ENCODE results near the gene GOLGA6L7. TPM values are rescaled to one million over a fixed set of nuclear protein-coding genes. Genes with fewer than 3 reads are reported as not detected.
"Not testable (repeated sequence)": the region's sequence is repeated elsewhere in the genome, so short reads cannot be mapped to it uniquely, and the experiment has no call there.

GOLGA6L7 gene
- total and polyA plus RNA-seq, 9 donors, result not detected

DNA sequence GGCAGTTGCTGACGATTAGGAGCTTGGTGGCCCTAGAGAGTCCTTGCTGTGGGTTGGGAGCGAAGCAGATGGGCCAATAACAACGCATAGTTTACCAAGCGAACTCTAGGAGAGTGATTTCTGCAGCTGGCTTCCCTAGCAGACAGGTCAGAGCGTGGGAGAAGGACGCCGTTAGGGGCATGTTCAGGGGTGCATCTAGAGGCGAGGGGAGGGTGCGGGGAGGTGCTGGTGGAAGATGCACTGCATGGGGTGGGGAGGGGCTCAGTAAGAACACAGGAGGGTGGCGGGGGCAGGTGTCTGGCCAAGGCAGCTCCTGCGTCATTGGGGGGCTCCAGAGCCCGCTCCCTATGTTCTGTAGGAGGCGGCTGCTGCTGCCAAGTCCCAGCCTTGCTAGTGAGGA, 46.2 kb upstream of the GOLGA6L7 start:
- Histone ChIP-seq H3K27me3 (no peaks in the 10 kb centered on the region), H3K9me3 (no peaks in the 10 kb centered on the region), H3K27ac (no peak overlapping the region), H3K4me1 (ENCODE audit: insufficient read depth) (no peaks in the 10 kb centered on the region), H3K4me3 (no peak overlapping the region), H3K36me3 (no peaks in the 10 kb centered on the region)
- intact Hi-C loops (cut with DNase I), result loop anchor here in 1 of 4 donors (2.0 kb wide), 1 partner anchor 16 kb away; no protein-coding TSS in a partner anchor
- 59 to 77% (median 64%) methylated on average over 13 of the region's 13 CpGs for WGBS, 3 donors
- TF ChIP-seq POLR2A (IDR thresholded peaks at IDR 0.05) (no peak), EP300 (IDR thresholded peaks at IDR 0.05) (no peak), CTCF (IDR thresholded peaks at IDR 0.05) (no peak)
- DNase-seq, result no peak

GRCh38 chr15:28892789-28893610, 44.6 kb upstream of the GOLGA6L7 start:
- no peaks in the 10 kb centered on the region for H3K36me3 ChIP-seq
- H3K27ac ChIP-seq, result no peak overlapping the region
- 43 to 58% (median 45%) methylated on average over 12 of the region's 12 CpGs for WGBS, 3 donors
- H3K4me1 ChIP-seq (ENCODE audit: insufficient read depth), result no peaks in the 10 kb centered on the region
- no peak for DNase-seq
- no peak overlapping the region for H3K4me3 ChIP-seq
- TF ChIP-seq CTCF (IDR thresholded peaks at IDR 0.05), result no peak
- TF ChIP-seq POLR2A (IDR thresholded peaks at IDR 0.05), result no peak
- TF ChIP-seq EP300 (IDR thresholded peaks at IDR 0.05), result no peak
- intact Hi-C loops (cut with DNase I), result no loop called here
- H3K27me3 ChIP-seq, result no peaks in the 10 kb centered on the region
- H3K9me3 ChIP-seq, result no peaks in the 10 kb centered on the region

DNA sequence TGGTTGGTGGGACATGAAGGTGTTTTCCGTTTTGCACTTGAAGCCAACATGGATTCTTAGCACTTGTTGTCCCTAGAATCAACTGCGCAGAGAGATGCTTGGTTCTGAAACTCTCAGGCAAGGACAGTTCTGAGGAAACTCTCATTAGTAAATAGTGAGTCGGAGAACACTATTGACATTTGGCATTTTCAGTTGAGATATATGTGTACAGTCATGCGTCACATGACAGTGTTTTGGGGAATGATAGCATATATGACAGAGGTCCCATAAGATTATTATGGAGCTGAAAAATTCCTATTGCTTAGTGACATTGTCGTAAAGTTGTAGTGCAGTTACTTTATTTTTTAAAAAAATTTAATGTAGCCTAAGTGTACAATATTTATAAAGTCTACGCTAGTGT, 43.1 kb upstream of the GOLGA6L7 start:
- Histone ChIP-seq H3K36me3 (no peaks in the 10 kb centered on the region), H3K4me3 (no peak overlapping the region), H3K27ac (no peak overlapping the region), H3K9me3 (no peaks in the 10 kb centered on the region), H3K27me3 (no peaks in the 10 kb centered on the region), H3K4me1 (ENCODE audit: insufficient read depth) (peaks cover 2% of the 10 kb centered on the region)
- 92 to 96% (median 95%) methylated on average over 6 of the region's 6 CpGs for WGBS, 3 donors
- no peak for DNase-seq
- intact Hi-C loops (cut with DNase I), result no loop called here
- TF ChIP-seq EP300 (IDR thresholded peaks at IDR 0.05) (no peak), CTCF (IDR thresholded peaks at IDR 0.05) (no peak), POLR2A (IDR thresholded peaks at IDR 0.05) (no peak)

DNA sequence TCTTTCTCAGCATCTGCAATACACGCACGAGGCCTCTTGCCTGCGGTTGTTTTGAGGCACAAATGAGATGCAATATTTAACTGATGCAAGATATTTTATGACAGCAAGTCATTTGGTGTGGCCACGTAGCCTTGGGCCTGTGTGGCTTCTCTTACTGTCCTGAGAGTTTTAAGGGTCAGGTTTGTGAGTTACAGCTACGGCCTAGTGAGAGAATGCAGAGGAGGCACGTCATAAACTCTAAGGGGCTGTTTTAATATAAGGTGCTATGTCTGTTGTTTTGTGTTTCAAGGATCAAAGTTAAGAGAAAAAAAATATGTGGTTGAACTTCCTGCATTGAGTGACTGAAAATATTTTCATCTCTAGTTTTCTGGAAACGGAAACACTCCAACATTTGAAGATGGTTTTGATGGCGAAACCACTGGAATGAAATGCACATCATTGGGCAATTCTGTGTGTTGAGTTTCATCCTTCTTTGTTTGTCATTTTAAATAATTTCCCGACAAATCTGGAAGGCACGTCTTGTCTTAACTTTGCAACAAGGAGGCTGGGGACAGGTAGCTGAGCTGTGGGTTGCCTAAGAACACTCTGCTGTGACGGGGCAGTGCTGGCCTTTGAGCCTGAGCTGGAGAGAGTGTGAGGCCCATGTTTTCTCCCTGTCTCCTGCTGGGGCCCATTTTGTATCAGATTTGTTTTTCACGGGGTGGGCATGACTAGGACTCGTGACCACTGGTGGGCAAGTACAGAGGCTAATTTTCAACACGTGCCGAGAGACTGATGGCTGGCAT, 42.5 kb upstream of the GOLGA6L7 start:
- Histone ChIP-seq H3K4me3 (no peak overlapping the region), H3K27me3 (no peaks in the 10 kb centered on the region), H3K9me3 (no peaks in the 10 kb centered on the region), H3K4me1 (ENCODE audit: insufficient read depth) (peaks cover 2% of the 10 kb centered on the region), H3K27ac (no peak overlapping the region), H3K36me3 (no peaks in the 10 kb centered on the region)
- no peak for TF ChIP-seq EP300 (IDR thresholded peaks at IDR 0.05)
- no peak for TF ChIP-seq CTCF (IDR thresholded peaks at IDR 0.05)
- TF ChIP-seq POLR2A (IDR thresholded peaks at IDR 0.05), result no peak
- 86 to 88% (median 88%) methylated on average over 15 of the region's 15 CpGs for WGBS, 3 donors
- intact Hi-C loops (cut with DNase I), result no loop called here
- DNase-seq, result no peak

- H3K4me1 ChIP-seq (ENCODE audit: insufficient read depth); H3K27ac ChIP-seq; DNase-seq; H3K27me3 ChIP-seq; H3K4me3 ChIP-seq; H3K9me3 ChIP-seq; intact Hi-C loops (cut with DNase I); H3K36me3 ChIP-seq: not testable (repeated sequence)
- 85 to 88% (median 85%) methylated on average over 4 of the region's 4 CpGs for WGBS, 3 donors
Observed at GRCh38 chr15:28890291-28890690, 41.8 kb upstream of the GOLGA6L7 start.

- H3K36me3 ChIP-seq; H3K27ac ChIP-seq; H3K4me1 ChIP-seq (ENCODE audit: insufficient read depth); H3K27me3 ChIP-seq; intact Hi-C loops (cut with DNase I); H3K9me3 ChIP-seq; H3K4me3 ChIP-seq; DNase-seq: not testable (repeated sequence)
- WGBS, 3 donors, result 85 to 90% (median 89%) methylated on average over 6 of the region's 6 CpGs
Observed at GRCh38 chr15:28889871-28890270, 41.4 kb upstream of the GOLGA6L7 start.

Data from ovary (tissue), 9 donors.